K562 (cell line): ENCODE results near the gene USP19. TPM values are rescaled to one million over a fixed set of nuclear protein-coding genes. Genes with fewer than 3 reads are reported as not detected.

Experiments
- ATAC-seq: fragments of 200-7000 bp; cut with Tn5 transposase; 3 replicates; pipeline ENCODE4 v1.9.1; 2020; ENCODE audit warnings: moderate library complexity
- BruUV-seq: library from RNA; stranded (reverse); fragments of 400-500 nt; replicated peaks from 2 replicates; lab custom pipeline; 2021; lab: Mats Ljungman, UMichigan
- CTCF ChIA-PET: fragments of 300-600 bp; formaldehyde crosslinking; extraction: SDS; loops from one replicate; lab custom pipeline; 2021; ENCODE audit warnings: low intra/inter-chr PET ratio; lab: Yijun Ruan, JAX
- POLR2A ChIA-PET: fragments of 300-600, 350-650 bp; sonication (Branson Sonifier 250); formaldehyde crosslinking; extraction: SDS; loops from one replicate; lab custom pipeline; 2021; ENCODE audit warnings: antibody characterized with exemption, inconsistent platforms; lab: Yijun Ruan, JAX
- DNase-seq, 4 experiments: peaks; one replicate each; pipeline versions ENCODE4 v3.0.0 to v3.0.0-alpha.2; 2011 to 2018; ENCODE audit warnings: low spot score in 3 of 4, mixed read lengths in 3 of 4; ENCODE audit errors: extremely low read depth in 1 of 4
- FAIRE-seq: peaks from 2 replicates; lab custom pipeline; 2011; peaks lifted over from hg19 to GRCh38; lab: Jason Lieb, UNC
- H2AFZ ChIP-seq: 2 replicates; pipeline ENCODE4 v1.6.0; 2011; ENCODE audit warnings: low read depth, low read length, control low read depth, inconsistent platforms
- H3K27ac ChIP-seq: fragments of 200-600 bp; 3 replicates; pipeline ENCODE4 v1.8.0; 2011; ENCODE audit warnings: low read depth, mild to moderate bottlenecking, control low read depth, inconsistent platforms, low read length, moderate library complexity, mixed read lengths; ENCODE audit errors: extremely low read depth
- H3K27me3 ChIP-seq, 2 experiments: fragments of 300-600 bp in 1 of 2; 2 replicates in 1 of 2; 3 replicates in 1 of 2; pipeline versions ENCODE4 v1.6.0 to v1.8.0; 2011; ENCODE audit warnings: inconsistent platforms in 2 of 2, low read length in 2 of 2, mild to moderate bottlenecking in 1 of 2, mixed read lengths in 1 of 2, moderate library complexity in 1 of 2; ENCODE audit not compliant: control insufficient read depth in 2 of 2, insufficient read depth in 2 of 2
- H3K36me3 ChIP-seq: fragments of 300-600 bp; 3 replicates; pipeline ENCODE4 v1.8.0; 2011; ENCODE audit warnings: mild to moderate bottlenecking, low read length, inconsistent platforms; ENCODE audit not compliant: control insufficient read depth, insufficient read depth
- H3K4me1 ChIP-seq, 2 experiments: fragments of 200-600 bp in 1 of 2; replicated peaks in 1 of 2; 2 replicates in 1 of 2; 3 replicates in 1 of 2; pipeline versions ENCODE4 v1.5.1 to v1.8.0; 2011; ENCODE audit warnings: inconsistent platforms in 2 of 2, low read length in 2 of 2, mild to moderate bottlenecking in 1 of 2, mixed read lengths in 1 of 2, moderate library complexity in 1 of 2; ENCODE audit not compliant: control insufficient read depth in 2 of 2, insufficient read depth in 2 of 2
- H3K4me2 ChIP-seq: 2 replicates; pipeline ENCODE4 v1.6.1; 2011; ENCODE audit warnings: low read length, control low read depth, inconsistent platforms, mixed read lengths; ENCODE audit not compliant: insufficient read depth
- H3K4me3 ChIP-seq: fragments of 200-600 bp; sonication (generic), shearing (Covaris generic); 2 replicates; pipeline ENCODE4 v1.5.1; 2016; ENCODE audit warnings: control low read depth, inconsistent platforms
- H3K79me2 ChIP-seq: fragments of 200-600 bp; 3 replicates; pipeline ENCODE4 v1.8.0; 2011; ENCODE audit warnings: low read length, inconsistent platforms; ENCODE audit not compliant: control insufficient read depth, insufficient read depth
- H3K9ac ChIP-seq, 2 experiments: 2 replicates each; pipeline versions ENCODE4 v1.6.0 to v1.6.1; 2011; ENCODE audit warnings: low read depth in 2 of 2, low read length in 2 of 2, control low read depth in 1 of 2, inconsistent platforms in 1 of 2, mild to moderate bottlenecking in 1 of 2, mixed read lengths in 1 of 2; ENCODE audit not compliant: insufficient read depth in 1 of 2
- H3K9me1 ChIP-seq: one replicate; pipeline ENCODE4 v1.6.0; 2011; ENCODE audit warnings: inconsistent platforms, mild to moderate bottlenecking, low read length, moderate library complexity; ENCODE audit not compliant: control insufficient read depth, insufficient read depth
- H3K9me3 ChIP-seq: replicated peaks from 2 replicates; pipeline ENCODE4 v1.5.1; 2011; ENCODE audit warnings: low read depth, low read length, inconsistent platforms; ENCODE audit not compliant: control insufficient read depth, insufficient read depth
- H4K20me1 ChIP-seq: replicated peaks from 2 replicates; pipeline ENCODE4 v1.6.1; 2011; ENCODE audit warnings: low read length, inconsistent platforms, mixed read lengths; ENCODE audit not compliant: control insufficient read depth, insufficient read depth
- CBX2 ChIP-seq: fragments of 200-600 bp; sonication (generic); IDR thresholded peaks from one replicate; pipeline ENCODE4 v1.6.1; 2012; ENCODE audit warnings: mild to moderate bottlenecking, low read length, inconsistent platforms; ENCODE audit not compliant: insufficient read depth, poor library complexity, severe bottlenecking
- CLOCK ChIP-seq: fragments of 250-450 bp; sonication (Bioruptor Pico); IDR thresholded peaks from 2 replicates; pipeline ENCODE4 v1.4.0; 2020; ENCODE audit warnings: mild to moderate bottlenecking, moderate library complexity, borderline replicate concordance
- EGR1 ChIP-seq: fragments of 450-650 bp; conservative IDR thresholded peaks from 2 replicates; pipeline ENCODE4 v1.6.1; 2017; ENCODE audit warnings: mild to moderate bottlenecking
- EZH2 ChIP-seq: IDR thresholded peaks from 2 replicates; pipeline ENCODE4 v1.6.1; 2012; ENCODE audit warnings: low read depth, mild to moderate bottlenecking, inconsistent platforms, low read length, borderline replicate concordance
- NFIC ChIP-seq: fragments of 450-650 bp; IDR thresholded peaks from 2 replicates; pipeline ENCODE4 v1.6.1; 2017; ENCODE audit warnings: mild to moderate bottlenecking, inconsistent platforms
- POLR2AphosphoS2 ChIP-seq: IDR thresholded peaks from 2 replicates; pipeline ENCODE4 v1.6.1; 2012; ENCODE audit warnings: low read length, improper control_type of control experiment
- ZBTB5 ChIP-seq: fragments of 450-650 bp; IDR thresholded peaks from 2 replicates; pipeline ENCODE4 v1.6.1; 2017; ENCODE audit warnings: antibody characterized with exemption
- ZC3H8 ChIP-seq: fragments of 450-650 bp; IDR thresholded peaks from 2 replicates; pipeline ENCODE4 v1.6.1; 2017
- WGBS: fragments of 100-300 bp; shearing (Covaris generic); methylation state at CpG from one replicate; pipeline ENCODE4 v1.1.6; 2016; ENCODE audit warnings: low coverage, mixed read lengths; ENCODE audit not compliant: insufficient coverage; ENCODE audit errors: missing lambda C conversion rate; 5-methylcytosine and 5-hydroxymethylcytosine counted together
- in situ Hi-C: fragments of 300-500 bp; cut with MboI; formaldehyde crosslinking; loops from 4 replicates; pipeline ENCODE4 v1.15.0; 2018; ENCODE audit warnings: inconsistent platforms, mixed read lengths
- intact Hi-C: fragments of 100-400 bp; cut with micrococcal nuclease; formaldehyde crosslinking; loops from 2 replicates; pipeline ENCODE4 v1.14.2; 2022
- polyA plus RNA-seq, 8 experiments: library from polyadenylated mRNA; depleted of rRNA in 4 of 8; stranded (reverse) in 5 of 8; unstranded in 3 of 8; fragments of >200 nt; fragmentation: Nextera tagmentation in 2 of 8; fragmentation: Illumina TruSeq in 1 of 8; extraction: Ambion mirVana in 2 of 8; extraction: Trizol in 1 of 8; gene quantifications; 2 replicates each; pipeline versions ENCODE4 v1.2.1 to v1.2.3, GENCODE V29; 2011 to 2014; ENCODE audit warnings: inconsistent platforms in 1 of 8, missing spikeins in 1 of 8
- total RNA-seq, 7 experiments: library from RNA; depleted of rRNA in 6 of 7; stranded (reverse); fragments of >200 nt in 6 of 7; fragmentation: Illumina TruSeq in 2 of 7; extraction: Trizol in 2 of 7; gene quantifications; 2 replicates each; pipeline versions ENCODE4 v1.2.1 to v1.2.3, GENCODE V29; 2011 to 2021; ENCODE audit warnings: low replicate concordance in 1 of 7

USP19 gene
- total and polyA plus RNA-seq, 9 of the 15 experiments (the other 6 are each of a cell fraction or from before 2014, with no cell fraction given) = 0.24 to 65.9 (median 36.9) TPM

GRCh38 chr3:49098910-49099630, 21.6 kb downstream of the USP19 start:
- FAIRE-seq (no peak), DNase-seq (no peak), ATAC-seq (no peak)
- no peak for TF ChIP-seq CLOCK (CRISPR knock-in tag)
- TF ChIP-seq EZH2 = no peak
- TF ChIP-seq ZBTB5 = no peak
- TF ChIP-seq EGR1 = no peak
- no peak for TF ChIP-seq CBX2
- no peak for TF ChIP-seq POLR2AphosphoS2
- TF ChIP-seq ZC3H8 = no peak
- no peak for TF ChIP-seq NFIC
- ChIA-PET CTCF (no interaction called here), POLR2A (no interaction called here)
- Histone ChIP-seq H3K36me3 (peaks cover 70% of the 10 kb centered on the region), H3K27ac (peak overlapping the region; percentile 40; the same call in 2 of the 3 replicates), H3K9me1 (peaks cover 6% of the 10 kb centered on the region), H4K20me1 (peaks cover 11% of the 10 kb centered on the region; the same call in 1 of the 2 replicates), H3K4me3 (no peak overlapping the region), H3K79me2 (peaks cover 19% of the 10 kb centered on the region), H2AFZ (no peak overlapping the region), H3K9me3 (no peaks in the 10 kb centered on the region), H3K9ac (peak overlapping the region in 1 of 2 experiments; percentile 74; a peak in 1 of 4 replicates), H3K27me3 (no peaks in the 10 kb centered on the region), H3K4me2 (peak overlapping the region; percentile 18; the same call in 1 of the 2 replicates), H3K4me1 (peaks cover 22 to 38% of the 10 kb centered on the region in 2 experiments; a peak in 4 of 5 replicates)
- no TSS peak for BruUV-seq
- in situ Hi-C loops (no loop called here), intact Hi-C loops (no loop called here)
- WGBS = 89% methylated on average over 12 of the region's 13 CpGs
